DND-41 (cell line): ENCODE data around the gene CACNA1E.

Experiments
- ATAC-seq: fragments of 200-7000 bp; cut with Tn5 transposase; 3 replicates; pipeline ENCODE4 v1.9.1; 2021; ENCODE audit warnings: low read depth; ENCODE audit not compliant: insufficient read depth
- DNase-seq: peaks from one replicate; pipeline ENCODE4 v3.0.0-alpha.2; 2020
- H2AFZ ChIP-seq: 2 replicates; pipeline ENCODE4 v1.6.0; 2012; ENCODE audit warnings: low read depth, low read length
- H3K27ac ChIP-seq: 2 replicates; pipeline ENCODE4 v1.5.1; 2012; ENCODE audit warnings: low read length, inconsistent platforms
- H3K27me3 ChIP-seq: fragments of 200-600 bp; sonication (generic); 2 replicates; pipeline ENCODE4 v1.6.0; 2012; ENCODE audit warnings: low read length, mild to moderate bottlenecking, inconsistent platforms; ENCODE audit not compliant: insufficient read depth, poor library complexity
- H3K36me3 ChIP-seq: 2 replicates; pipeline ENCODE4 v1.5.1; 2012; ENCODE audit warnings: low read length, inconsistent platforms; ENCODE audit not compliant: insufficient read depth
- H3K4me1 ChIP-seq: 2 replicates; pipeline ENCODE4 v1.5.1; 2012; ENCODE audit warnings: mild to moderate bottlenecking, low read length; ENCODE audit not compliant: insufficient read depth
- H3K4me2 ChIP-seq: 2 replicates; pipeline ENCODE4 v1.6.0; 2012; ENCODE audit warnings: mild to moderate bottlenecking, moderate library complexity, low read length, inconsistent platforms; ENCODE audit not compliant: insufficient read depth
- H3K4me3 ChIP-seq, 2 experiments: fragments of 200-600 bp in 1 of 2; shearing (Covaris generic) in 1 of 2; 2 replicates each; pipeline ENCODE4 v1.5.1; 2012 to 2016; ENCODE audit warnings: inconsistent platforms in 2 of 2, low read length in 2 of 2, mild to moderate bottlenecking in 2 of 2, low read depth in 1 of 2, moderate library complexity in 1 of 2
- H3K79me2 ChIP-seq: 2 replicates; pipeline ENCODE4 v1.6.0; 2012; ENCODE audit warnings: low read length, inconsistent platforms; ENCODE audit not compliant: insufficient read depth
- H3K9ac ChIP-seq: 2 replicates; pipeline ENCODE4 v1.6.0; 2012; ENCODE audit warnings: low read depth, mild to moderate bottlenecking, inconsistent platforms, low read length, moderate library complexity
- H3K9me3 ChIP-seq: 2 replicates; pipeline ENCODE4 v1.5.1; 2012; ENCODE audit warnings: low read length, moderate library complexity, mild to moderate bottlenecking, inconsistent platforms; ENCODE audit not compliant: insufficient read depth, severe bottlenecking
- H4K20me1 ChIP-seq: 2 replicates; pipeline ENCODE4 v1.6.0; 2012; ENCODE audit warnings: low read length; ENCODE audit not compliant: insufficient read depth
- EZH2 ChIP-seq: IDR thresholded peaks from 3 replicates; pipeline ENCODE4 v1.6.1; 2012; ENCODE audit warnings: borderline replicate concordance, low read depth, mild to moderate bottlenecking, moderate library complexity, low read length, inconsistent platforms; ENCODE audit not compliant: severe bottlenecking
- TF ChIP-seq, protein P1 (sequence below): IDR thresholded peaks from 2 replicates; pipeline ENCODE4 v1.5.1; 2012; ENCODE audit warnings: borderline replicate concordance, low read length, moderate library complexity, mild to moderate bottlenecking; ENCODE audit not compliant: poor library complexity, severe bottlenecking; ENCODE audit errors: extremely low read depth

Gene CACNA1E

DNA sequence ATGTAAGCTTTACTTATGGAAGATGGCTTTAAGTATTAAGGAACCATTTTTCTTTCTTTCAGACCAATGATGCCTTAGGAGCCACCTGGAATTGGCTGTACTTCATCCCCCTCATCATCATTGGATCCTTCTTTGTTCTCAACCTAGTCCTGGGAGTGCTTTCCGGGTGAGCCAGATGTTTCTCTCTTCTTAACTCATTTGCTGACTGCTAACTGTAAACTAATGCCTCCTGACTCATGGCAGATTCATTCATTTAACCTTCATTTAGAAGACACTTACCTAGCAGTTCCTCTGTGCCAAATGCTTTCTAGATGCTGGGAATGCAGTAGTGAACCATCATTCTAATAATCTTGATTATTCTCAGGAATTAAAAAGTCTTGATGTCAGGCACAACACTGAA, 168.0 kb downstream of the CACNA1E start:
- ATAC-seq (no peak), DNase-seq (no peak)
- Histone ChIP-seq H3K9ac (no peak overlapping the region), H3K4me1 (no peaks in the 10 kb centered on the region), H3K79me2 (no peaks in the 10 kb centered on the region), H3K4me2 (no peak overlapping the region), H4K20me1 (no peaks in the 10 kb centered on the region), H3K36me3 (no peaks in the 10 kb centered on the region), H3K9me3 (no peaks in the 10 kb centered on the region), H3K27ac (no peak overlapping the region), H3K4me3 (no peak overlapping the region), H2AFZ (no peak overlapping the region), H3K27me3 (peaks cover 10% of the 10 kb centered on the region)
- TF ChIP-seq, protein P1, sequence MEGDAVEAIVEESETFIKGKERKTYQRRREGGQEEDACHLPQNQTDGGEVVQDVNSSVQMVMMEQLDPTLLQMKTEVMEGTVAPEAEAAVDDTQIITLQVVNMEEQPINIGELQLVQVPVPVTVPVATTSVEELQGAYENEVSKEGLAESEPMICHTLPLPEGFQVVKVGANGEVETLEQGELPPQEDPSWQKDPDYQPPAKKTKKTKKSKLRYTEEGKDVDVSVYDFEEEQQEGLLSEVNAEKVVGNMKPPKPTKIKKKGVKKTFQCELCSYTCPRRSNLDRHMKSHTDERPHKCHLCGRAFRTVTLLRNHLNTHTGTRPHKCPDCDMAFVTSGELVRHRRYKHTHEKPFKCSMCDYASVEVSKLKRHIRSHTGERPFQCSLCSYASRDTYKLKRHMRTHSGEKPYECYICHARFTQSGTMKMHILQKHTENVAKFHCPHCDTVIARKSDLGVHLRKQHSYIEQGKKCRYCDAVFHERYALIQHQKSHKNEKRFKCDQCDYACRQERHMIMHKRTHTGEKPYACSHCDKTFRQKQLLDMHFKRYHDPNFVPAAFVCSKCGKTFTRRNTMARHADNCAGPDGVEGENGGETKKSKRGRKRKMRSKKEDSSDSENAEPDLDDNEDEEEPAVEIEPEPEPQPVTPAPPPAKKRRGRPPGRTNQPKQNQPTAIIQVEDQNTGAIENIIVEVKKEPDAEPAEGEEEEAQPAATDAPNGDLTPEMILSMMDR = no peak
- TF ChIP-seq EZH2 = no peak

- no peak overlapping the region for H3K4me3 ChIP-seq
- H3K27ac ChIP-seq = no peak overlapping the region
- no peak overlapping the region for H2AFZ ChIP-seq
- no peak overlapping the region for H3K4me2 ChIP-seq
- no peak for TF ChIP-seq EZH2
- TF ChIP-seq, protein P1 = no peak
- H3K79me2 ChIP-seq = no peaks in the 10 kb centered on the region
- H3K9me3 ChIP-seq = no peaks in the 10 kb centered on the region
- no peaks in the 10 kb centered on the region for H4K20me1 ChIP-seq
- H3K4me1 ChIP-seq = no peaks in the 10 kb centered on the region
- no peak for ATAC-seq
- no peak for DNase-seq
- peaks cover 4% of the 10 kb centered on the region for H3K27me3 ChIP-seq
- H3K36me3 ChIP-seq = no peaks in the 10 kb centered on the region
- no peak overlapping the region for H3K9ac ChIP-seq
Observed at GRCh38 chr1:181655756-181656155, 172.4 kb downstream of the CACNA1E start.

- DNase-seq (no peak), ATAC-seq (no peak)
- Histone ChIP-seq H3K27me3 (peaks cover 2% of the 10 kb centered on the region), H4K20me1 (no peaks in the 10 kb centered on the region), H3K36me3 (no peaks in the 10 kb centered on the region), H2AFZ (no peak overlapping the region), H3K9me3 (no peaks in the 10 kb centered on the region), H3K9ac (no peak overlapping the region), H3K27ac (no peak overlapping the region), H3K4me1 (no peaks in the 10 kb centered on the region), H3K4me2 (no peak overlapping the region), H3K79me2 (no peaks in the 10 kb centered on the region), H3K4me3 (no peak overlapping the region)
- TF ChIP-seq EZH2 = no peak
- TF ChIP-seq, protein P1 = no peak
Observed at GRCh38 chr1:181656491-181656890, 173.2 kb downstream of the CACNA1E start.

- no peak for DNase-seq
- Histone ChIP-seq H3K27me3 (no peaks in the 10 kb centered on the region), H3K4me3 (no peak overlapping the region), H2AFZ (no peak overlapping the region), H3K27ac (no peak overlapping the region), H3K9me3 (no peaks in the 10 kb centered on the region), H3K4me2 (no peak overlapping the region), H3K79me2 (no peaks in the 10 kb centered on the region), H4K20me1 (no peaks in the 10 kb centered on the region), H3K36me3 (no peaks in the 10 kb centered on the region), H3K4me1 (no peaks in the 10 kb centered on the region), H3K9ac (no peak overlapping the region)
- TF ChIP-seq, protein P1 = no peak
- TF ChIP-seq EZH2 = no peak
- ATAC-seq = no peak
Observed at GRCh38 chr1:181658581-181658980, 175.3 kb downstream of the CACNA1E start.
